GM21526 (cell line): Measurements from ENCODE around the gene ZNF480.
"Not testable (repeated sequence)": the region's sequence is repeated elsewhere in the genome, so short reads cannot be mapped to it uniquely, and the experiment has no call there.

Source experiments
- ATAC-seq: cut with Tn5 transposase; IDR thresholded peaks from one replicate; pipeline ENCODE4 v1.9.1; 2021; ENCODE audit warnings: moderate library complexity; ENCODE audit not compliant: unreplicated experiment, low FRiP score

The ZNF480 gene

GRCh38 chr19:52336791-52337381, 39.9 kb downstream of the ZNF480 start:
- ATAC-seq = no peak

GRCh38 chr19:52339022-52339421, 42.1 kb downstream of the ZNF480 start:
- not testable (repeated sequence) for ATAC-seq

- ATAC-seq = no peak
These were observed 46.6 kb downstream of the ZNF480 start for GRCh38 chr19:52343548-52343947.

GRCh38 chr19:52345162-52345561, 48.2 kb downstream of the ZNF480 start:
- no peak for ATAC-seq

GRCh38 chr19:52351512-52351911, 54.5 kb downstream of the ZNF480 start:
- no peak for ATAC-seq

GRCh38 chr19:52366414-52366824, 69.5 kb downstream of the ZNF480 start:
- no peak for ATAC-seq

- ATAC-seq = peak; percentile 65
These were observed 72.8 kb downstream of the ZNF480 start, which contains the start of gene ZNF880 for GRCh38 chr19:52369559-52370340. TSS of gene ZNF880 (plus strand) at chr19:52369923. CDS start at chr19:52369966, 43 bp downstream.

- no peak for ATAC-seq
These were observed 73.4 kb downstream of the ZNF480 start for GRCh38 chr19:52370341-52370710.
